SK-N-SH (cell line): ENCODE data around the gene PLA2G12B. TPM values are rescaled to one million over a fixed set of nuclear protein-coding genes. Genes with fewer than 3 reads are reported as not detected.
"Not testable (repeated sequence)": the region's sequence is repeated elsewhere in the genome, so short reads cannot be mapped to it uniquely, and the experiment has no call there.

Source experiments
- CTCF ChIA-PET: fragments of 300-600, 350-600 bp; formaldehyde crosslinking; extraction: SDS; loops from one replicate; lab custom pipeline; 2021; lab: Yijun Ruan, JAX
- POLR2A ChIA-PET: fragments of 350-600 bp; sonication (Branson Sonifier 250); formaldehyde crosslinking; extraction: SDS; loops from one replicate; lab custom pipeline; 2020; ENCODE audit warnings: antibody characterized with exemption, inconsistent platforms; lab: Yijun Ruan, JAX
- DNase-seq: peaks from one replicate; pipeline ENCODE4 v3.0.0; 2012
- H2AFZ ChIP-seq: fragments of 200-600 bp; sonication (generic); 2 replicates; pipeline ENCODE4 v1.8.1; 2016; ENCODE audit warnings: antibody characterized with exemption, mild to moderate bottlenecking, low read depth
- H3F3A ChIP-seq: fragments of 200-600 bp; sonication (generic); replicated peaks from 2 replicates; pipeline ENCODE3; 2016; ENCODE audit warnings: antibody characterized with exemption, mild to moderate bottlenecking; ENCODE audit not compliant: insufficient read depth
- H3K27ac ChIP-seq, 2 experiments: fragments of 200-500 bp in 1 of 2; fragments of 200-600 bp in 1 of 2; sonication (Bioruptor generic) in 1 of 2; sonication (generic), shearing (Covaris generic) in 1 of 2; 2 replicates each; pipeline versions ENCODE4 v1.5.1 to v1.6.1; 2014 to 2016; ENCODE audit warnings: low read depth in 2 of 2, inconsistent platforms in 1 of 2, low read length in 1 of 2, mild to moderate bottlenecking in 1 of 2, mixed read lengths in 1 of 2
- H3K27me3 ChIP-seq: fragments of 200-600 bp; sonication (generic), shearing (Covaris generic); 2 replicates; pipeline ENCODE4 v1.6.1; 2016; ENCODE audit warnings: mixed run types; ENCODE audit not compliant: insufficient read depth
- H3K36me3 ChIP-seq, 2 experiments: fragments of 200-500 bp in 1 of 2; fragments of 200-600 bp in 1 of 2; sonication (Bioruptor generic) in 1 of 2; sonication (generic) in 1 of 2; replicated peaks in 1 of 2; 2 replicates each; pipeline versions ENCODE3 to v1.5.1; 2014 to 2016; ENCODE audit warnings: low read length in 1 of 2, mild to moderate bottlenecking in 1 of 2; ENCODE audit not compliant: insufficient read depth in 2 of 2, control insufficient read depth in 1 of 2
- H3K4me1 ChIP-seq, 2 experiments: fragments of 200-500 bp in 1 of 2; fragments of 200-600 bp in 1 of 2; sonication (Bioruptor generic) in 1 of 2; sonication (generic), shearing (Covaris generic) in 1 of 2; 2 replicates each; pipeline versions ENCODE4 v1.5.1 to v1.6.1; 2014 to 2016; ENCODE audit warnings: low read depth in 1 of 2, low read length in 1 of 2, mixed run types in 1 of 2; ENCODE audit not compliant: insufficient read depth in 2 of 2, control insufficient read depth in 1 of 2
- H3K4me2 ChIP-seq: fragments of 200-600 bp; sonication (generic), shearing (Covaris generic); 2 replicates; pipeline ENCODE4 v1.6.1; 2017; ENCODE audit warnings: mixed run types
- H3K4me3 ChIP-seq, 2 experiments: fragments of 200-500 bp in 1 of 2; fragments of 200-600 bp in 1 of 2; sonication (Bioruptor generic) in 1 of 2; sonication (generic), shearing (Covaris generic) in 1 of 2; 2 replicates each; pipeline versions ENCODE4 v1.5.1 to v1.8.1; 2014 to 2016; ENCODE audit warnings: low read depth in 2 of 2, inconsistent platforms in 1 of 2, low read length in 1 of 2, mild to moderate bottlenecking in 1 of 2, mixed read lengths in 1 of 2, moderate library complexity in 1 of 2
- H3K79me2 ChIP-seq: fragments of 200-600 bp; sonication (generic); 2 replicates; pipeline ENCODE4 v1.8.1; 2017; ENCODE audit warnings: mild to moderate bottlenecking; ENCODE audit not compliant: insufficient read depth
- H3K9ac ChIP-seq: fragments of 200-600 bp; sonication (generic); 2 replicates; pipeline ENCODE4 v1.6.1; 2017; ENCODE audit warnings: mixed run types
- H3K9me2 ChIP-seq: fragments of 200-600 bp; sonication (generic); 2 replicates; pipeline ENCODE4 v1.6.1; 2017; ENCODE audit warnings: mixed run types
- H3K9me3 ChIP-seq: fragments of 200-600 bp; sonication (generic); 2 replicates; pipeline ENCODE4 v1.6.1; 2017; ENCODE audit warnings: mixed run types, mild to moderate bottlenecking, moderate library complexity
- H4K20me1 ChIP-seq: fragments of 200-600 bp; sonication (generic); 2 replicates; pipeline ENCODE4 v1.6.1; 2017; ENCODE audit warnings: mild to moderate bottlenecking, mixed run types; ENCODE audit not compliant: insufficient read depth
- CHD2 ChIP-seq: fragments of 150-350 bp; IDR thresholded peaks from 2 replicates; pipeline ENCODE4 v1.6.1; 2018; ENCODE audit warnings: low read length; ENCODE audit not compliant: partially characterized antibody
- EP300 ChIP-seq, 2 experiments: IDR thresholded peaks; 2 replicates each; pipeline versions ENCODE4 v1.4.0 to v1.6.1; 2012; ENCODE audit warnings: borderline replicate concordance in 1 of 2, low read depth in 1 of 2, low read length in 1 of 2
- GABPA ChIP-seq: IDR thresholded peaks from 2 replicates; pipeline ENCODE4 v1.4.0; 2012; ENCODE audit warnings: low read depth, mild to moderate bottlenecking
- JUND ChIP-seq: IDR thresholded peaks from 2 replicates; pipeline ENCODE4 v1.4.0; 2012
- MAX ChIP-seq: IDR thresholded peaks from 2 replicates; pipeline ENCODE4 v1.4.0; 2012; ENCODE audit warnings: low read depth
- MEF2A ChIP-seq: IDR thresholded peaks from 2 replicates; pipeline ENCODE4 v1.4.0; 2012; ENCODE audit warnings: low read depth, borderline replicate concordance
- NRF1 ChIP-seq: IDR thresholded peaks from 2 replicates; pipeline ENCODE4 v1.6.1; 2012; ENCODE audit warnings: low read depth, mild to moderate bottlenecking, low read length
- RXRA ChIP-seq: IDR thresholded peaks from 2 replicates; pipeline ENCODE4 v1.4.0; 2012; ENCODE audit warnings: low read depth, mild to moderate bottlenecking, borderline replicate concordance
- TCF12 ChIP-seq: IDR thresholded peaks from 2 replicates; pipeline ENCODE4 v1.4.0; 2012
- USF2 ChIP-seq: fragments of 150-350 bp; IDR thresholded peaks from 2 replicates; pipeline ENCODE4 v1.6.1; 2017; ENCODE audit warnings: antibody characterized with exemption, low read length, low read depth, borderline replicate concordance
- WGBS: methylation state at CpG from one replicate; pipeline ENCODE4 v1.1.6; 2017; ENCODE audit warnings: low lambda C conversion rate; 5-methylcytosine and 5-hydroxymethylcytosine counted together
- polyA plus RNA-seq, 3 experiments: library from polyadenylated mRNA; depleted of rRNA; stranded (reverse); fragments of >200 nt; gene quantifications; 2 replicates each; pipeline ENCODE4 v1.2.3, GENCODE V29; 2012
- TF ChIP-seq, protein P1 (sequence below): IDR thresholded peaks from 2 replicates; pipeline ENCODE4; 2012

Gene PLA2G12B
- polyA plus RNA-seq, 1 of the 3 experiments (the other 2 are of a cell fraction) = not detected

DNA sequence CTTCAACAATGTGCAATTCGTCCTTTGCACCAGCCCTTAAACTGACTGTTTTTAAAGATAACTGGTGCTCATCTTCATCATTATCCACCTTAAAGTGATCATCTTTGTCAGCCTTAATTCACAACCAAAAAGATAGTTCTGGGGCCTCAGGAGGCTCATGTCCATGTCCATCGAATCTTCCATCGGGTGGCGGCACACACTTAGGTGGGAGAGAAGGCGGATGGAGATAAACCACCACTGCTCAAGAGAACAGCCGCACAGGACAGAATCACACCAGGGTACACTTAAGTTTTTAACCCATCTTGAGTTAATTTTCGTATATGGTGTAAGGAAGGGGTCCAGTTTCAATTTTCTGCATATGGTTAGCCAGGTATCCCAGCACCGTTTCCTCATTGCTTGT lies 36.3 kb downstream of the PLA2G12B start:
- H3K4me1 ChIP-seq = no peaks in the 10 kb centered on the region
- CTCF ChIA-PET = no interaction called here
- 72% methylated on average over 8 of the region's 8 CpGs for WGBS
- no peaks in the 10 kb centered on the region for H4K20me1 ChIP-seq
- TF ChIP-seq, protein P1, sequence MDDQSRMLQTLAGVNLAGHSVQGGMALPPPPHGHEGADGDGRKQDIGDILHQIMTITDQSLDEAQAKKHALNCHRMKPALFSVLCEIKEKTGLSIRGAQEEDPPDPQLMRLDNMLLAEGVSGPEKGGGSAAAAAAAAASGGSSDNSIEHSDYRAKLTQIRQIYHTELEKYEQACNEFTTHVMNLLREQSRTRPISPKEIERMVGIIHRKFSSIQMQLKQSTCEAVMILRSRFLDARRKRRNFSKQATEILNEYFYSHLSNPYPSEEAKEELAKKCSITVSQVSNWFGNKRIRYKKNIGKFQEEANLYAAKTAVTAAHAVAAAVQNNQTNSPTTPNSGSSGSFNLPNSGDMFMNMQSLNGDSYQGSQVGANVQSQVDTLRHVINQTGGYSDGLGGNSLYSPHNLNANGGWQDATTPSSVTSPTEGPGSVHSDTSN = no peak
- no peak for TF ChIP-seq NRF1
- no peak overlapping the region for H3K27ac ChIP-seq
- no peaks in the 10 kb centered on the region for H3K9me2 ChIP-seq
- no peak overlapping the region for H3K4me3 ChIP-seq
- H3F3A ChIP-seq = no peaks in the 10 kb centered on the region
- POLR2A ChIA-PET = no interaction called here
- no peaks in the 10 kb centered on the region for H3K27me3 ChIP-seq
- no peaks in the 10 kb centered on the region for H3K9me3 ChIP-seq
- H3K36me3 ChIP-seq = no peaks in the 10 kb centered on the region
- H3K79me2 ChIP-seq = no peaks in the 10 kb centered on the region
- no peak overlapping the region for H3K9ac ChIP-seq
- H3K4me2 ChIP-seq = no peak overlapping the region
- H2AFZ ChIP-seq = no peak overlapping the region
- DNase-seq = no peak

DNA sequence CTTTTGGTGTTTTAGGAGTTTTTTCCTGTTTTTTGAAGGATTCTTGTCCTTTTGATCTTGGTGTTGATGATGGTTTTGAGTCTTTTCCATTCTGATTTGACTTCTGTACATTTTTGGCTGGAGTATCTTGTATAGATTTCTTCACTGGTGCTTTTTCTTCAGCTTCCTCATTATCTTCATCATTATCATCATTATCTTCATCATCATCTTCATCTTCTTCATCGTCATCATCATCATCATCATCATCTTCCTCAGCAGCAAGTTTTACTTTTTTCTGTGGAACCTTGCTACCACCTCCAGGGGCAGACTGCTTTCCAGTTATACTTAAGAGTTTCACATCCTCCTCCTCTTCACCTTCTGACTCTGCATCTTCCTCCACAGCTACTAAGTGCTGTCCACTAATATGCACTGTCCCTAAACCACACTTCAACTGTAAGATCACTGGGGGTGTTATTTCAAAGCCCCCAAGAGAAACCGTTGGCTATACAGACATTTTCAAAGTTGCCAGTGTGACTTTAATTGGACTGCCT lies 36.7 kb downstream of the PLA2G12B start:
- H3K9ac ChIP-seq, CTCF ChIA-PET, H3F3A ChIP-seq, H3K79me2 ChIP-seq, H3K27ac ChIP-seq, H2AFZ ChIP-seq, H3K36me3 ChIP-seq, H3K9me3 ChIP-seq, H3K4me1 ChIP-seq, H3K27me3 ChIP-seq, H3K4me2 ChIP-seq, H3K4me3 ChIP-seq, H4K20me1 ChIP-seq, H3K9me2 ChIP-seq, DNase-seq, POLR2A ChIA-PET: not testable (repeated sequence)
- 29% methylated on average over 2 of the region's 2 CpGs for WGBS

DNA sequence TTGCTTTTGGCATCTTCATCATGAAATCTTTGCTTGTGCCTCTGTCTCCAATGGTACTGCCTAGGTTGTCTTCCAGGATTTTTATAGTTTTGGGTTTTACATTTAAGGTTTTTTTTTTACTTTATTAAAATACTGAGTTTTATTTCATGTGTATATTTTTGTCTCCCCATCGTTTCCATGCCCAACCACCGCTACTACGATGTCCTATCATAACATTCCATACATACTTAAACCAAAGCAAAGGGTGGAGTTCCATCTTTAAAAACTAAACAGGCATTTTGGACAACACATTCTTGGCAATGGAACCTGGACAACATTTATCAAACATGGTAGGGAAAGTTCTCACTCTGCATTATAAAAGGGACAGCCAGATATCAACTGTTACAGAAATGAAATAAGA lies 37.4 kb downstream of the PLA2G12B start:
- POLR2A ChIA-PET, H3F3A ChIP-seq, CTCF ChIA-PET, H3K9me3 ChIP-seq, H3K27me3 ChIP-seq, H3K4me1 ChIP-seq, H4K20me1 ChIP-seq, H3K9me2 ChIP-seq, H3K27ac ChIP-seq, H3K4me3 ChIP-seq, DNase-seq, H3K4me2 ChIP-seq, H3K79me2 ChIP-seq, H3K36me3 ChIP-seq, H3K9ac ChIP-seq: not testable (repeated sequence)
- 77% methylated on average over 3 of the region's 3 CpGs for WGBS
- H2AFZ ChIP-seq = peak overlapping the region; percentile 25; the same call in 1 of the 2 replicates

- TF ChIP-seq NRF1 (no peak), RXRA (no peak), MEF2A (no peak), JUND (no peak), GABPA (no peak), MAX (no peak), CHD2 (no peak), USF2 (no peak), TCF12 (no peak), EP300 (IDR thresholded peaks at IDR 0.05; ENCODE audit: borderline replicate concordance in 1 of 2, low read depth in 1 of 2, low read length in 1 of 2) (no peak)
- Histone ChIP-seq H3K4me2 (no peak overlapping the region), H2AFZ (no peak overlapping the region), H3K9me2 (no peaks in the 10 kb centered on the region), H3K79me2 (no peaks in the 10 kb centered on the region), H3K9ac (no peak overlapping the region), H4K20me1 (no peaks in the 10 kb centered on the region), H3K9me3 (no peaks in the 10 kb centered on the region), H3K4me1 (no peaks in the 10 kb centered on the region), H3K27ac (no peak overlapping the region), H3K27me3 (no peaks in the 10 kb centered on the region), H3K36me3 (no peaks in the 10 kb centered on the region), H3K4me3 (no peak overlapping the region), H3F3A (no peaks in the 10 kb centered on the region)
- ChIA-PET POLR2A (no interaction called here), CTCF (no interaction called here)
- WGBS = 75% methylated on average over 5 of the region's 7 CpGs
- no peak for DNase-seq
Observed at GRCh38 chr10:72913287-72913686, 41.3 kb downstream of the PLA2G12B start.
